ENCODE measurements around the gene AACS. TPM values are rescaled to one million over a fixed set of nuclear protein-coding genes. Genes with fewer than 3 reads are reported as not detected.
A peak's percentile ranks its signal among the peaks of the same experiment; 100 is the strongest.

AACS gene
- total and polyA plus RNA-seq, 2 of the 8 experiments (the other 6 are each of a cell fraction or from before 2014, with no cell fraction given), result 51.9 to 52.4 TPM

- POLR2A ChIA-PET (ENCODE audit: partially characterized antibody), result interaction anchor here (1.2 to 2.1 kb wide), 2 partner anchors 10 to 44 kb away, joined by 3 to 8 read pairs; no protein-coding TSS in a partner anchor
- no peaks in the 10 kb centered on the region for H3K79me1 ChIP-seq (ENCODE audit: low read depth, low read length)
- no peak overlapping the region for H3K9ac ChIP-seq (replicated peaks in 1 of 4; ENCODE audit: extremely low read depth in 1 of 4, low read depth in 3 of 4, low read length in 3 of 4)
- no peak overlapping the region for H3K4ac ChIP-seq (replicated peaks; ENCODE audit: insufficient read length, low read depth, low read length)
- H2AK5ac ChIP-seq (ENCODE audit: low read depth, low read length), result no peak overlapping the region
- CTCF ChIA-PET (ENCODE audit: partially characterized antibody), result interaction anchor here (0.7 to 3.3 kb wide), 8 partner anchors 10 to 977 kb away, joined by 3 to 17 read pairs (median 4); no protein-coding TSS in a partner anchor
- H2BK120ac ChIP-seq (replicated peaks; ENCODE audit: low read depth, low read length), result no peak overlapping the region
- H3K18ac ChIP-seq (ENCODE audit: extremely low read depth, low read length), result no peak overlapping the region
- no peak overlapping the region for H3K56ac ChIP-seq (replicated peaks; ENCODE audit: insufficient read length, low read depth, low read length)
- no peak overlapping the region for H2AFZ ChIP-seq (ENCODE audit: low read length)
- H4K8ac ChIP-seq (ENCODE audit: extremely low read depth, insufficient read depth, low read length), result no peak overlapping the region
- H3K79me2 ChIP-seq (ENCODE audit: control insufficient read depth in 1 of 2, insufficient read depth in 2 of 2, low read length in 2 of 2), result no peaks in the 10 kb centered on the region
- no peak overlapping the region for H3K27ac ChIP-seq (ENCODE audit: low read depth, low read length)
- H2BK15ac ChIP-seq (ENCODE audit: low read length), result no peak overlapping the region
- no peak overlapping the region for H3K14ac ChIP-seq (ENCODE audit: insufficient read length)
- no peak overlapping the region for H3K4me3 ChIP-seq (ENCODE audit: extremely low read depth in 1 of 4, insufficient read depth in 2 of 4, low read depth in 3 of 4, low read length in 4 of 4)
- no peaks in the 10 kb centered on the region for H3K27me3 ChIP-seq (replicated peaks in 1 of 4; ENCODE audit: control insufficient read depth in 3 of 4, extremely low read depth in 1 of 4, insufficient read depth in 3 of 4, low read length in 3 of 4)
- no peaks in the 10 kb centered on the region for H4K20me1 ChIP-seq (replicated peaks in 1 of 2; ENCODE audit: control insufficient read depth in 1 of 2, insufficient read depth in 2 of 2, low read length in 2 of 2)
- no peak overlapping the region for H3K4me2 ChIP-seq (ENCODE audit: insufficient read depth in 1 of 2, low read depth in 2 of 2, low read length in 2 of 2)
- H3K4me1 ChIP-seq (replicated peaks in 1 of 4; ENCODE audit: control insufficient read depth in 3 of 4, insufficient read depth in 4 of 4, low read length in 3 of 4), result no peaks in the 10 kb centered on the region
- no peak for TF ChIP-seq KDM5A (IDR thresholded peaks at IDR 0.05; ENCODE audit: low read length)
- peak; percentile 27 to 47; a peak in 3 of 4 replicates for TF ChIP-seq RAD21 (IDR thresholded peaks at IDR 0.05 in 1 of 2, conservative IDR thresholded peaks at IDR 0.05 in 1 of 2; ENCODE audit: low read depth in 2 of 2, low read length in 2 of 2)
- peak in 1 of 3 experiments; percentile 17; a peak in 1 of 4 replicates for TF ChIP-seq CTCF (IDR thresholded peaks at IDR 0.05; ENCODE audit: control extremely low read depth in 1 of 3, insufficient read depth in 1 of 3, low read depth in 1 of 3, low read length in 3 of 3)
- H3K23me2 ChIP-seq (ENCODE audit: low read depth, low read length), result no peaks in the 10 kb centered on the region
- DNase-seq (ENCODE audit: low read depth in 1 of 2, low spot score in 2 of 2), result no peak
- no peaks in the 10 kb centered on the region for H3K36me3 ChIP-seq (ENCODE audit: control insufficient read depth in 2 of 4, insufficient read depth in 4 of 4, low read length in 3 of 4)
- no peak overlapping the region for H2BK20ac ChIP-seq (ENCODE audit: low read length)
- 90% methylated on average over 6 of the region's 6 CpGs; no CpG with 5 or more reads in 1 of the 2 experiments for WGBS, 2 experiments (ENCODE audit: extremely low coverage in 1 of 2, insufficient coverage in 1 of 2, insufficient read length in 1 of 2, insufficient replicate concordance in 2 of 2, low coverage in 1 of 2, low lambda C conversion rate in 2 of 2, missing lambda C conversion rate in 1 of 2)
- H4K91ac ChIP-seq (replicated peaks; ENCODE audit: insufficient read length, low read length), result no peak overlapping the region
- H4K5ac ChIP-seq (ENCODE audit: insufficient read length, low read depth, low read length), result no peak overlapping the region
- no peak overlapping the region for H2BK5ac ChIP-seq (ENCODE audit: low read depth, low read length)
- peaks cover 0 to 6% of the 10 kb centered on the region in 2 experiments; a peak in 1 of 4 replicates for H3K9me3 ChIP-seq (ENCODE audit: insufficient read depth in 2 of 2, low read depth in 1 of 2, low read length in 1 of 2)
- H3K23ac ChIP-seq (ENCODE audit: insufficient read length), result no peak overlapping the region
- no peak for FAIRE-seq
- H2BK12ac ChIP-seq (ENCODE audit: low read depth, low read length), result no peak overlapping the region
These were observed 26.1 kb upstream of the AACS start for GRCh38 chr12:125038976-125039625.

Data from H1 (cell line).